Measurements from ENCODE around the gene ABLIM2.
"Not testable (repeated sequence)": the region's sequence is repeated elsewhere in the genome, so short reads cannot be mapped to it uniquely, and the experiment has no call there.

The ABLIM2 gene

DNA sequence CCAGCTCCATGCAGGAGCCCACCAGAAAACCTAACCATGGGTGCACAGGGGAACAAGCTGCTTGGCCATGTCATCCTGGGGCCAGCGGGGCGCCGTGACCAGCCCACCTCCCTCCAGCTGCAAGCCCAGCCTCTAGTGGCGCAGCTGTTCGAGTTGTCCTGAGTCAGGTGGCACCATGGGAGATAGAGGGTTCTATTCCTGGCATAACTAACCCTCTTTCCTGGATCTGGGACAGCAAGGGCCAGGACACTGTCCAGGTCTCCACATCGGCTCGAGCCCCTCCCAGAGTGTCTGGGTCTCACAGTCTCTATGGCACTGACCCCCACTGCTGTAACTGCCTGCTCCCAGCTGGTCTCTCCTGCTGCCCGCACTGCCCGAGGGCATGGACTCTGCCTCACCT, 16.7 kb downstream of the ABLIM2 start:
- Histone ChIP-seq H3K27me3 (ENCODE audit: insufficient read depth, low read length, poor library complexity) (no peaks in the 10 kb centered on the region), H3K4me3 (ENCODE audit: low read length) (no peak overlapping the region), H3K4ac (ENCODE audit: low read depth, low read length) (no peak overlapping the region), H3K79me2 (ENCODE audit: control insufficient read depth, insufficient read depth, low read length) (no peaks in the 10 kb centered on the region), H2AK5ac (ENCODE audit: low read length) (no peak overlapping the region), H4K8ac (ENCODE audit: low read depth, low read length) (no peak overlapping the region), H2BK15ac (replicated peaks; ENCODE audit: low read depth) (no peak overlapping the region), H3K4me1 (ENCODE audit: control insufficient read depth, low read depth, low read length) (no peaks in the 10 kb centered on the region), H3K23ac (ENCODE audit: low read length) (no peak overlapping the region), H3K4me2 (ENCODE audit: low read length) (no peak overlapping the region), H4K5ac (ENCODE audit: low read length) (no peak overlapping the region), H3K56ac (ENCODE audit: low read length) (no peak overlapping the region), H2BK120ac (ENCODE audit: low read depth, low read length) (no peak overlapping the region), H3K27ac (ENCODE audit: low read depth, low read length) (no peak overlapping the region), H3K18ac (ENCODE audit: low read length) (no peak overlapping the region), H3K79me1 (ENCODE audit: low read length) (no peaks in the 10 kb centered on the region), H3K9ac (ENCODE audit: low read length) (no peak overlapping the region), H3K36me3 (ENCODE audit: control insufficient read depth, insufficient read depth, low read length) (no peaks in the 10 kb centered on the region), H2BK5ac (ENCODE audit: low read length) (no peak overlapping the region)
- no CpG with 5 or more reads among the region's 9 CpGs for WGBS (ENCODE audit: extremely low coverage, insufficient coverage, low lambda C conversion rate)
- no peak for DNase-seq

- Histone ChIP-seq H2BK120ac (ENCODE audit: low read depth, low read length) (no peak overlapping the region), H3K18ac (ENCODE audit: low read length) (no peak overlapping the region), H2BK15ac (replicated peaks; ENCODE audit: low read depth) (no peak overlapping the region), H2BK5ac (ENCODE audit: low read length) (no peak overlapping the region), H3K56ac (ENCODE audit: low read length) (no peak overlapping the region), H3K36me3 (ENCODE audit: control insufficient read depth, insufficient read depth, low read length) (no peaks in the 10 kb centered on the region), H3K9ac (ENCODE audit: low read length) (no peak overlapping the region), H4K8ac (ENCODE audit: low read depth, low read length) (no peak overlapping the region), H3K4ac (ENCODE audit: low read depth, low read length) (no peak overlapping the region), H3K79me2 (ENCODE audit: control insufficient read depth, insufficient read depth, low read length) (no peaks in the 10 kb centered on the region), H3K27ac (ENCODE audit: low read depth, low read length) (no peak overlapping the region), H2AK5ac (ENCODE audit: low read length) (no peak overlapping the region), H3K4me1 (ENCODE audit: control insufficient read depth, low read depth, low read length) (no peaks in the 10 kb centered on the region), H3K4me2 (ENCODE audit: low read length) (no peak overlapping the region), H3K27me3 (ENCODE audit: insufficient read depth, low read length, poor library complexity) (no peaks in the 10 kb centered on the region), H3K79me1 (ENCODE audit: low read length) (no peaks in the 10 kb centered on the region), H3K23ac (ENCODE audit: low read length) (no peak overlapping the region), H3K4me3 (ENCODE audit: low read length) (no peak overlapping the region), H4K5ac (ENCODE audit: low read length) (no peak overlapping the region)
- DNase-seq: no peak
- no CpG with 5 or more reads among the region's 6 CpGs for WGBS (ENCODE audit: extremely low coverage, insufficient coverage, low lambda C conversion rate)
Measured at GRCh38 chr4:8140915-8141314, 17.7 kb downstream of the ABLIM2 start.

DNA sequence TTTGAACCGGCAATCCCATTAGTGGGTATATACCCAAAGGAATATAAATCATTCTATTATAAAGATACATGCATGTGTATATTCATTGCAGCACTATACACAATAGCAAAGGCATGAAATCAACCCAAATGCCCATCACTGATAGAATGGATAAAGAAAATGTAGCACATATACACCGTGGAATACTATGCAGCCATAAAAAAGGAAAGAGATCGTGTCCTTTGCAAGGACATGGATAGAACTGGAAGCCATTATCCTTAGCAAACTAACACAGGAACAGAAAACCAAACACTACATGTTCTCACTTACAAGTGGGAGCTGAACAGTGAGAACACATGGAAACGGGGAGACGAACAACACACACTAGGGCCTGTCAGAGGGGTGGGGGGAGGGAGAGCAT, 18.9 kb downstream of the ABLIM2 start:
- not testable (repeated sequence) for H3K9ac ChIP-seq (ENCODE audit: low read length); H3K56ac ChIP-seq (ENCODE audit: low read length); H3K27ac ChIP-seq (ENCODE audit: low read depth, low read length); H3K18ac ChIP-seq (ENCODE audit: low read length); H4K5ac ChIP-seq (ENCODE audit: low read length); H3K23ac ChIP-seq (ENCODE audit: low read length); H3K79me2 ChIP-seq (ENCODE audit: control insufficient read depth, insufficient read depth, low read length); H3K27me3 ChIP-seq (ENCODE audit: insufficient read depth, low read length, poor library complexity); H2BK15ac ChIP-seq (replicated peaks; ENCODE audit: low read depth); DNase-seq; H2BK5ac ChIP-seq (ENCODE audit: low read length); H3K36me3 ChIP-seq (ENCODE audit: control insufficient read depth, insufficient read depth, low read length); H2AK5ac ChIP-seq (ENCODE audit: low read length); H3K4me1 ChIP-seq (ENCODE audit: control insufficient read depth, low read depth, low read length); H4K8ac ChIP-seq (ENCODE audit: low read depth, low read length); H2BK120ac ChIP-seq (ENCODE audit: low read depth, low read length); H3K4me3 ChIP-seq (ENCODE audit: low read length); H3K4me2 ChIP-seq (ENCODE audit: low read length); H3K4ac ChIP-seq (ENCODE audit: low read depth, low read length); H3K79me1 ChIP-seq (ENCODE audit: low read length)
- WGBS (ENCODE audit: extremely low coverage, insufficient coverage, low lambda C conversion rate): no CpG with 5 or more reads among the region's 5 CpGs

GRCh38 chr4:8136972-8137710, 21.5 kb downstream of the ABLIM2 start:
- H3K27ac ChIP-seq (ENCODE audit: low read depth, low read length): no peak overlapping the region
- no peak overlapping the region for H3K4me2 ChIP-seq (ENCODE audit: low read length)
- H2BK120ac ChIP-seq (ENCODE audit: low read depth, low read length): no peak overlapping the region
- H2BK15ac ChIP-seq (replicated peaks; ENCODE audit: low read depth): no peak overlapping the region
- H2BK5ac ChIP-seq (ENCODE audit: low read length): no peak overlapping the region
- no peak for DNase-seq
- H3K4ac ChIP-seq (ENCODE audit: low read depth, low read length): no peak overlapping the region
- H3K9ac ChIP-seq (ENCODE audit: low read length): no peak overlapping the region
- no peak overlapping the region for H2AK5ac ChIP-seq (ENCODE audit: low read length)
- H4K5ac ChIP-seq (ENCODE audit: low read length): no peak overlapping the region
- H4K8ac ChIP-seq (ENCODE audit: low read depth, low read length): no peak overlapping the region
- no peak overlapping the region for H3K18ac ChIP-seq (ENCODE audit: low read length)
- H3K79me1 ChIP-seq (ENCODE audit: low read length): no peaks in the 10 kb centered on the region
- no peaks in the 10 kb centered on the region for H3K36me3 ChIP-seq (ENCODE audit: control insufficient read depth, insufficient read depth, low read length)
- no peak overlapping the region for H3K23ac ChIP-seq (ENCODE audit: low read length)
- no peak overlapping the region for H3K56ac ChIP-seq (ENCODE audit: low read length)
- WGBS (ENCODE audit: extremely low coverage, insufficient coverage, low lambda C conversion rate): no CpG with 5 or more reads among the region's 19 CpGs
- no peak overlapping the region for H3K4me3 ChIP-seq (ENCODE audit: low read length)
- H3K4me1 ChIP-seq (ENCODE audit: control insufficient read depth, low read depth, low read length): peaks cover 5% of the 10 kb centered on the region
- no peaks in the 10 kb centered on the region for H3K79me2 ChIP-seq (ENCODE audit: control insufficient read depth, insufficient read depth, low read length)
- no peaks in the 10 kb centered on the region for H3K27me3 ChIP-seq (ENCODE audit: insufficient read depth, low read length, poor library complexity)

GRCh38 chr4:8136529-8136928, 22.1 kb downstream of the ABLIM2 start:
- DNase-seq: no peak
- WGBS (ENCODE audit: extremely low coverage, insufficient coverage, low lambda C conversion rate): no CpG with 5 or more reads among the region's 12 CpGs
- Histone ChIP-seq H3K56ac (ENCODE audit: low read length) (no peak overlapping the region), H3K4ac (ENCODE audit: low read depth, low read length) (no peak overlapping the region), H3K79me1 (ENCODE audit: low read length) (no peaks in the 10 kb centered on the region), H2BK120ac (ENCODE audit: low read depth, low read length) (no peak overlapping the region), H4K8ac (ENCODE audit: low read depth, low read length) (no peak overlapping the region), H3K27me3 (ENCODE audit: insufficient read depth, low read length, poor library complexity) (no peaks in the 10 kb centered on the region), H3K23ac (ENCODE audit: low read length) (no peak overlapping the region), H3K27ac (ENCODE audit: low read depth, low read length) (no peak overlapping the region), H2BK15ac (replicated peaks; ENCODE audit: low read depth) (no peak overlapping the region), H3K4me1 (ENCODE audit: control insufficient read depth, low read depth, low read length) (peaks cover 5% of the 10 kb centered on the region), H3K18ac (ENCODE audit: low read length) (no peak overlapping the region), H2BK5ac (ENCODE audit: low read length) (no peak overlapping the region), H3K36me3 (ENCODE audit: control insufficient read depth, insufficient read depth, low read length) (no peaks in the 10 kb centered on the region), H3K9ac (ENCODE audit: low read length) (no peak overlapping the region), H4K5ac (ENCODE audit: low read length) (no peak overlapping the region), H3K4me2 (ENCODE audit: low read length) (no peak overlapping the region), H2AK5ac (ENCODE audit: low read length) (no peak overlapping the region), H3K79me2 (ENCODE audit: control insufficient read depth, insufficient read depth, low read length) (no peaks in the 10 kb centered on the region), H3K4me3 (ENCODE audit: low read length) (no peak overlapping the region)

DNA sequence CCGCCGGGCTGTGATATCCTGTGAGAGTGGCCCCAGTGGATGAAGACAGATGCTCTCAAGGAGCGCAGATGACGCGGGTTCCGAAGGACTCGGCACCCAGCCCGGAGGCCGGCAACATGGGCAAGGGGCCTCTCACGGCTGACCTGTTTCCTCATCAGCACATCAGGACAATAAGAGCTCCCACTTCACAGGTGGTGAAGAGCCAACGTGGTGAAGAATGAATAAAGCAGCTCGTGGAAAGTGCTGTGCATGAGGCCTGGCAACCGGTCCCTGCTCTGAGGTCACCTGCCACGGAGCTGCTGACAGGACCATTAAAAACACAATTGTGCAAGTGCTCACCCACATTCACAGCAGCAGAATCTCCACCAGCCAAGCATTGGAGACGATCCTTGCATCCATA, 22.9 kb downstream of the ABLIM2 start:
- H2AK5ac ChIP-seq (ENCODE audit: low read length): no peak overlapping the region
- no peak overlapping the region for H3K9ac ChIP-seq (ENCODE audit: low read length)
- no peak overlapping the region for H3K27ac ChIP-seq (ENCODE audit: low read depth, low read length)
- no peak overlapping the region for H2BK15ac ChIP-seq (replicated peaks; ENCODE audit: low read depth)
- H3K4me1 ChIP-seq (ENCODE audit: control insufficient read depth, low read depth, low read length): peaks cover 5% of the 10 kb centered on the region
- H3K27me3 ChIP-seq (ENCODE audit: insufficient read depth, low read length, poor library complexity): no peaks in the 10 kb centered on the region
- no peak overlapping the region for H3K4ac ChIP-seq (ENCODE audit: low read depth, low read length)
- no peak overlapping the region for H4K5ac ChIP-seq (ENCODE audit: low read length)
- no peak overlapping the region for H2BK120ac ChIP-seq (ENCODE audit: low read depth, low read length)
- DNase-seq: no peak
- H3K79me1 ChIP-seq (ENCODE audit: low read length): no peaks in the 10 kb centered on the region
- no peaks in the 10 kb centered on the region for H3K36me3 ChIP-seq (ENCODE audit: control insufficient read depth, insufficient read depth, low read length)
- H3K4me3 ChIP-seq (ENCODE audit: low read length): no peak overlapping the region
- H3K56ac ChIP-seq (ENCODE audit: low read length): no peak overlapping the region
- H3K4me2 ChIP-seq (ENCODE audit: low read length): no peak overlapping the region
- H3K23ac ChIP-seq (ENCODE audit: low read length): no peak overlapping the region
- no peak overlapping the region for H3K18ac ChIP-seq (ENCODE audit: low read length)
- no peak overlapping the region for H4K8ac ChIP-seq (ENCODE audit: low read depth, low read length)
- no peaks in the 10 kb centered on the region for H3K79me2 ChIP-seq (ENCODE audit: control insufficient read depth, insufficient read depth, low read length)
- no peak overlapping the region for H2BK5ac ChIP-seq (ENCODE audit: low read length)
- WGBS (ENCODE audit: extremely low coverage, insufficient coverage, low lambda C conversion rate): no CpG with 5 or more reads among the region's 15 CpGs

Measured in mesendoderm (in vitro differentiated cells).